HG03139 (cell line): ENCODE data around the gene HHIP.
"Not testable (repeated sequence)": the region's sequence is repeated elsewhere in the genome, so short reads cannot be mapped to it uniquely, and the experiment has no call there.

Source experiments
- ATAC-seq: cut with Tn5 transposase; IDR thresholded peaks from one replicate; pipeline ENCODE4 v1.9.1; 2021; ENCODE audit not compliant: unreplicated experiment

HHIP gene

GRCh38 chr4:144748814-144749555 is 103.0 kb downstream of the HHIP start:
- no peak for ATAC-seq

GRCh38 chr4:144750348-144750747 is 104.4 kb downstream of the HHIP start:
- ATAC-seq, result no peak

- no peak for ATAC-seq
These were observed 108.8 kb downstream of the HHIP start for GRCh38 chr4:144754562-144755410.

GRCh38 chr4:144757969-144758368 is 112.0 kb downstream of the HHIP start:
- no peak for ATAC-seq

GRCh38 chr4:144768809-144769208 is 122.9 kb downstream of the HHIP start:
- not testable (repeated sequence) for ATAC-seq

- no peak for ATAC-seq
These were observed 132.4 kb downstream of the HHIP start for GRCh38 chr4:144778364-144778763.

- no peak for ATAC-seq
These were observed 136.4 kb downstream of the HHIP start for GRCh38 chr4:144782345-144782744.

- ATAC-seq, result no peak
These were observed 140.0 kb downstream of the HHIP start for GRCh38 chr4:144785961-144786360.

- peak; percentile 61 for ATAC-seq
These were observed 141.7 kb downstream of the HHIP start for GRCh38 chr4:144787365-144788258.

- ATAC-seq, result no peak
These were observed 142.5 kb downstream of the HHIP start for GRCh38 chr4:144788469-144788868.

- ATAC-seq, result not testable (repeated sequence)
These were observed 146.0 kb downstream of the HHIP start for GRCh38 chr4:144791933-144792332.
